NT2/D1 (cell line): Measurements from ENCODE around the gene PLCH2.

ENCODE experiments used
- SUZ12 ChIP-seq: IDR thresholded peaks from 2 replicates; pipeline ENCODE4 v1.6.1; 2011; ENCODE audit not compliant: insufficient read length, insufficient read depth; ENCODE audit errors: extremely low read depth
- YY1 ChIP-seq: IDR thresholded peaks from 2 replicates; pipeline ENCODE4 v1.6.1; 2011; ENCODE audit not compliant: insufficient read length, insufficient read depth
- ZNF274 ChIP-seq: IDR thresholded peaks from 2 replicates; pipeline ENCODE4 v1.6.1; 2011; ENCODE audit warnings: mild to moderate bottlenecking, low read depth, low read length

GRCh38 chr1:2495546-2495945 is 19.5 kb downstream of the PLCH2 start:
- TF ChIP-seq ZNF274 (no peak), YY1 (no peak), SUZ12 (no peak)
